ENCODE measurements around the gene RDX.

RDX gene

DNA sequence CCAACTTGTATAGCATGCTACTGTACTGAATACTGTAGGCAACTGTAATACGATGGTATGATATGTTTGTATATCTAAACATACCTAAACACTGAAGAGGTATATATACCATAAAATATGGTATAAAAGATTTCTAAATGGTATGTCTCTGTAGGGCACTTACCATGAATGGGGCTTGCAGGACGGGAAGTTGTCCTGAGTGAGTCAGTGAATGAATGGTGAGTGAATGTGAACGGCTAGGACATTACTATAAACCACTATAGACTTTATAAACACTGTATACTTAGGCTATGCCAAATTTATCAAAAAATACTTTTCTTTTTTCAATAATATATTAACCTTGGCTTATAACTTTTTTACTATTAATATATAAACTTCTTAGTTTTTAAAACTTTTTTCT, 136.4 kb downstream of the RDX start:
- Histone ChIP-seq H3K4me3 (ENCODE audit: low read length) (no peak overlapping the region), H3K9ac (ENCODE audit: low read depth, low read length) (no peak overlapping the region), H3K9me3 (ENCODE audit: insufficient read depth, low read depth, low read length) (no peaks in the 10 kb centered on the region), H3K4me1 (ENCODE audit: insufficient read depth, low read length) (no peaks in the 10 kb centered on the region), H3K27me3 (ENCODE audit: insufficient read depth, low read length) (no peaks in the 10 kb centered on the region), H3K36me3 (ENCODE audit: insufficient read depth, low read depth, low read length) (peaks cover 35% of the 10 kb centered on the region), H3K27ac (ENCODE audit: low read length) (no peak overlapping the region)

DNA sequence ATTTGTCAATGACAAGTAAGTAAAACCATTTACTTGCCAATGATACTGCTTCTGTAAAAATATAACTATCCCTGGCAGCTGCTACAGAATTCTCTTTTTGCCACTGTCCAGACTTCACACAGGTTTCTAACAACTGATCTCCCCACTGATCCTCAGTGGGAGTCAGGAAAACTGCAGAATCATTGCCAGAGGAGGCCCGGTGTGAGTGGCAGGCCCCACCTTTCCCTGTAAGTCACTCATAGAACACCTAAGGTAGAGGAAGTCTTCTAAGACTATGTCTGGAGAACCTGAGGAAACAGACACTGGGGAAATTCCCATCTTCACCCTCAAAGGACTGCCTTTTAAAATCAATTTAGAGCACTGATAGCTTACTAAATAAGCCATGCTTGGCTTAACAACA, 136.9 kb downstream of the RDX start:
- H3K36me3 ChIP-seq (ENCODE audit: insufficient read depth, low read depth, low read length), result peaks cover 29% of the 10 kb centered on the region
- H3K4me1 ChIP-seq (ENCODE audit: insufficient read depth, low read length), result no peaks in the 10 kb centered on the region
- no peaks in the 10 kb centered on the region for H3K9me3 ChIP-seq (ENCODE audit: insufficient read depth, low read depth, low read length)
- no peak overlapping the region for H3K27ac ChIP-seq (ENCODE audit: low read length)
- H3K4me3 ChIP-seq (ENCODE audit: low read length), result no peak overlapping the region
- H3K27me3 ChIP-seq (ENCODE audit: insufficient read depth, low read length), result no peaks in the 10 kb centered on the region
- H3K9ac ChIP-seq (ENCODE audit: low read depth, low read length), result no peak overlapping the region

GRCh38 chr11:110158317-110159200, 137.9 kb downstream of the RDX start:
- no peaks in the 10 kb centered on the region for H3K4me1 ChIP-seq (ENCODE audit: insufficient read depth, low read length)
- H3K27me3 ChIP-seq (ENCODE audit: insufficient read depth, low read length), result no peaks in the 10 kb centered on the region
- H3K36me3 ChIP-seq (ENCODE audit: insufficient read depth, low read depth, low read length), result peaks cover 23% of the 10 kb centered on the region; the same call in 1 of the 2 replicates
- H3K4me3 ChIP-seq (ENCODE audit: low read length), result no peak overlapping the region
- H3K9me3 ChIP-seq (ENCODE audit: insufficient read depth, low read depth, low read length), result no peaks in the 10 kb centered on the region
- H3K27ac ChIP-seq (ENCODE audit: low read length), result no peak overlapping the region
- no peak overlapping the region for H3K9ac ChIP-seq (ENCODE audit: low read depth, low read length)

DNA sequence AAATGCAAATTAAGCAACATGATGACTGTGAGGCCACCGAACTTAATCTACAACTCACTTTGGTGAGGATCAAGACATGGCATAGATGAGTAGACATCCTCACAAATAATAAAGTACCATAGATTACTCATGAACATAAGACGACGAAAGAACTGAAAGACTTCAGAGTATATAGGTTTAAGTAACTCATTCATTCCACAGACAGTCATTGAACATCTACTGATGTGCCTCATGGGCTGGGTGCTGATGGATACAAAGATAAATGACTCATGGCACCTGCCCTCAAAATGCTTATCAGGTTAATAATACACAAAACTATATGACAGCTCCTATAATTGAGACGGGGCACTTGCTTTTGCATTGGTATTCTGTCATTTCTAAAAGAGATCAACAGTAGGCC, 139.9 kb downstream of the RDX start:
- Histone ChIP-seq H3K4me3 (ENCODE audit: low read length) (no peak overlapping the region), H3K27me3 (ENCODE audit: insufficient read depth, low read length) (no peaks in the 10 kb centered on the region), H3K4me1 (ENCODE audit: insufficient read depth, low read length) (no peaks in the 10 kb centered on the region), H3K9ac (ENCODE audit: low read depth, low read length) (no peak overlapping the region), H3K9me3 (ENCODE audit: insufficient read depth, low read depth, low read length) (no peaks in the 10 kb centered on the region), H3K36me3 (ENCODE audit: insufficient read depth, low read depth, low read length) (peaks cover 17% of the 10 kb centered on the region; the same call in 1 of the 2 replicates), H3K27ac (ENCODE audit: low read length) (no peak overlapping the region)

DNA sequence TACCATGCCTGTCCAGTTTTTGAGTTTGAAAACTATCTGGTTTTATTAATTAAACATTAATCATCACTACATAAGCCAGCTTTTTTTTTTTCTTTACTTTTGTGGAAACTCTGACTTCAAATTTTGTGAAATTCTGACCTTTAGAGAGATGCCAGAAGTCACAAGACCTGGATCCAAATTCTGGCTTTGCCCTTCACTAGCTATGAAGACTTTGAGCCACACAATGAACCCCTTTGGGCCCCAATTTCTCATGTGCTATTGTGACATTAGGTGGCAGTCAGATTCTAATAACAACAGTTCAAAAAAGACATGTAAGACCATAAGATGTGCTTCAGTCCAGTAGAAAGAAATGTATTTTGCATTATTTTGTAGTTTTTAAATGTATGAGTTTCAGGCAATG, 142.9 kb downstream of the RDX start:
- Histone ChIP-seq H3K4me1 (ENCODE audit: insufficient read depth, low read length) (no peaks in the 10 kb centered on the region), H3K36me3 (ENCODE audit: insufficient read depth, low read depth, low read length) (no peaks in the 10 kb centered on the region; the same call in 1 of the 2 replicates), H3K4me3 (ENCODE audit: low read length) (no peak overlapping the region), H3K9me3 (ENCODE audit: insufficient read depth, low read depth, low read length) (no peaks in the 10 kb centered on the region), H3K27ac (ENCODE audit: low read length) (no peak overlapping the region), H3K27me3 (ENCODE audit: insufficient read depth, low read length) (no peaks in the 10 kb centered on the region), H3K9ac (ENCODE audit: low read depth, low read length) (no peak overlapping the region)

- Histone ChIP-seq H3K27ac (ENCODE audit: low read length) (no peak overlapping the region), H3K27me3 (ENCODE audit: insufficient read depth, low read length) (no peaks in the 10 kb centered on the region), H3K4me1 (ENCODE audit: insufficient read depth, low read length) (no peaks in the 10 kb centered on the region), H3K36me3 (ENCODE audit: insufficient read depth, low read depth, low read length) (no peaks in the 10 kb centered on the region; the same call in 1 of the 2 replicates), H3K9me3 (ENCODE audit: insufficient read depth, low read depth, low read length) (no peaks in the 10 kb centered on the region), H3K9ac (ENCODE audit: low read depth, low read length) (no peak overlapping the region), H3K4me3 (ENCODE audit: low read length) (no peak overlapping the region)
Observed at GRCh38 chr11:110152199-110152598, 144.2 kb downstream of the RDX start.

DNA sequence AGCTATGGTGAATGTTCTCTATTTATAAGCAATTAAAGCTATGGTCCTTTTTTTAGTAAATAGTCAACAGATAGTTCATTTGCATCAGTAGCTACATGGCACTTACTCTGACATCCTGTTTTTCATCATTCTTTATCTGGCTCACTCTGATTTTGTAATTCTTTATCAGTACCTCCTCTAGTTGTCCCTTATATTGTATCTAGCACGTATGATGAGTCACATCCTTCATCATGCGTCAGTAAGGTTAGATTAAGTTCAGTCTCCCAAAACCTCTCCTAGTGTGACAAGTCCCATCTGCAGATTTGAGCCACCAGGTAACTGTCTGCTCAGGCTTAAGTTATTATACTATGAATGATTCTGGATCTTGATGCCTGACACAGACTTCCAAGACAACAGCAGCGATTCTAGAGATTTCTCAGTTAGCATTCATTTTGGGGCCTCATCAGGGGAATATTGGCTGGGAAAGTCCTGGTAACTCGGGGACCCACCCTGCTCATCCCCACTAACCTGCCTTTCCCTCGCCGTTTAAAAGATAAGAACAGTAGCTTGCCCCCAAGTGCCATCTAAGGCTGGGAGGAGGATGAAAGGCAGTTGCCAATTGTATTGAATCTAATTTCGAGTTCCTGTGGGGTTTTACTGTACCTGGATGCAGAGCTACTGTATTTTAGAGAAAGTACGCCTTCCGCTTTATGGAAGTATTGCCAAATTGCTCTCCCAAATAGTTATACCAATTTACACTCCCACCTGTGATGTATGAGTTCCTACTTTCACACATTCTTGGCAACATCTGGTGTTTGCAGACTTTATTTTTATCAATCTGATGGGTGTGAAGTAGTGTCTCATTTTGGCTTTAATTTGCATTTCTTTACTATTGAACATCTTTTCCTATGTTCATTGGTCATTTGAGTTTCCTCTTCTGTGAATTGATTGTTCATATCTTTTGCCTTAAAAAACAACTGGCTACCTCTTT, 147.4 kb downstream of the RDX start:
- Histone ChIP-seq H3K36me3 (ENCODE audit: insufficient read depth, low read depth, low read length) (no peaks in the 10 kb centered on the region), H3K27me3 (ENCODE audit: insufficient read depth, low read length) (no peaks in the 10 kb centered on the region), H3K27ac (ENCODE audit: low read length) (no peak overlapping the region), H3K9me3 (ENCODE audit: insufficient read depth, low read depth, low read length) (no peaks in the 10 kb centered on the region), H3K4me3 (ENCODE audit: low read length) (no peak overlapping the region), H3K9ac (ENCODE audit: low read depth, low read length) (no peak overlapping the region), H3K4me1 (ENCODE audit: insufficient read depth, low read length) (no peaks in the 10 kb centered on the region)

DNA sequence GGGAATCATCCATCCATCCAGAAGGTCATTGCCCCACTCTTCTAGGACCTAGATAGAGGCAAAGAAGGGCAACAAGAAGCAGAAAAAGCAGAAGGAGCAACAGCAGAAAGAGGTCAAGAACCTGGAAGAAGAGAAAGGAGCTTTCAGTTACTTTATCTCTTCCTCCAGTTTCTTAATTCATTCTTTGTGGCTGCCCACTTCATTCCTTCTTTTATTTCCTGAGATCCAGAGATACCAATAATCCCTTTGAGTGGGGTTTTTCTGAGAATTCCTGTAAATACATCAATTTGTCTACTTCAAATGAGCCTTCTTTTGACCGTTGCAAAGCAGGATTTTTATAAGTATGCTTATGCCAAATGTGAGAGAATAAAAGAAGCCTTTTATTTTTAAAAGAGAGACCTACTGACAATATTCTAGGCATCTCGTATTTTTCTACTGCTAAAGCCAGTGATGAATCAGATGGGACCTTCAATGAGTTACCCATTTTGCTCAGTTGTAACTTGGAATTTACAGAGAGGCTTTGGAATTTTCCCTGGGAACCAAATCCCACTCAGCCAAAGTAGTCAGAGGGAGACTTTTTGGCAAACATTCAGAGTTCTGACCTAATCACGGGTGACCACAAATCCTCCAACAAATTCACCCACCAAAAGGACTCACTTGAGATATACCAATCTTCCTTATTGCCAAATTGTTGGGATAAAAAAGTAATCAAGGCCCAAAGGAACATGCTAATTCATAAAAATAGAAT, 148.3 kb downstream of the RDX start:
- H3K4me3 ChIP-seq (ENCODE audit: low read length), result no peak overlapping the region
- no peak overlapping the region for H3K27ac ChIP-seq (ENCODE audit: low read length)
- H3K27me3 ChIP-seq (ENCODE audit: insufficient read depth, low read length), result no peaks in the 10 kb centered on the region
- H3K4me1 ChIP-seq (ENCODE audit: insufficient read depth, low read length), result no peaks in the 10 kb centered on the region
- no peaks in the 10 kb centered on the region for H3K36me3 ChIP-seq (ENCODE audit: insufficient read depth, low read depth, low read length)
- no peaks in the 10 kb centered on the region for H3K9me3 ChIP-seq (ENCODE audit: insufficient read depth, low read depth, low read length)
- H3K9ac ChIP-seq (ENCODE audit: low read depth, low read length), result no peak overlapping the region

DNA sequence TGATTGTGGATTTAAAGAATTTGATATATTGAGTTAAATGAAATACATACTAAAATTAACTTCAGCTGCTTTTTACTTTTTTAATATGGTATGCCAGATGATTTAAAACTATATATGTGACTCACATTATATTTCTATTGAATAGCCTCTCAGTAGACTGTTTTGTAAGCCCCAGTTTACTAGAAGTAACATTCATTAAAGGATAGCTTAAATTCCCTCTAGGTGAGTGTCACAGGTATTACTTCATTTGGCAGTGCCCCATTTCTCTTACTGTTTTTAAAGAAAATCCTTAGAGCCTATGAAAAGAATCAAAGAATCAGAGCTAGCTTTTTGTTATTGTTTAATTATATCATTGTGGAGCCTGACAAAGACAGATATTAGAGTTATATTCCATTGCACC, 154.6 kb downstream of the RDX start:
- Histone ChIP-seq H3K9ac (ENCODE audit: low read depth, low read length) (no peak overlapping the region), H3K27ac (ENCODE audit: low read length) (no peak overlapping the region), H3K4me3 (ENCODE audit: low read length) (no peak overlapping the region), H3K4me1 (ENCODE audit: insufficient read depth, low read length) (no peaks in the 10 kb centered on the region), H3K9me3 (ENCODE audit: insufficient read depth, low read depth, low read length) (no peaks in the 10 kb centered on the region), H3K36me3 (ENCODE audit: insufficient read depth, low read depth, low read length) (no peaks in the 10 kb centered on the region), H3K27me3 (ENCODE audit: insufficient read depth, low read length) (no peaks in the 10 kb centered on the region)

GRCh38 chr11:110134110-110134509, 162.3 kb downstream of the RDX start:
- H3K27me3 ChIP-seq (ENCODE audit: insufficient read depth, low read length), result no peaks in the 10 kb centered on the region
- H3K36me3 ChIP-seq (ENCODE audit: insufficient read depth, low read depth, low read length), result no peaks in the 10 kb centered on the region
- H3K4me1 ChIP-seq (ENCODE audit: insufficient read depth, low read length), result peaks cover 30% of the 10 kb centered on the region
- no peak overlapping the region for H3K27ac ChIP-seq (ENCODE audit: low read length)
- H3K4me3 ChIP-seq (ENCODE audit: low read length), result no peak overlapping the region; the same call in 1 of the 2 replicates
- H3K9me3 ChIP-seq (ENCODE audit: insufficient read depth, low read depth, low read length), result no peaks in the 10 kb centered on the region
- no peak overlapping the region for H3K9ac ChIP-seq (ENCODE audit: low read depth, low read length)

GRCh38 chr11:110133160-110133559, 163.3 kb downstream of the RDX start:
- Histone ChIP-seq H3K36me3 (ENCODE audit: insufficient read depth, low read depth, low read length) (no peaks in the 10 kb centered on the region), H3K9me3 (ENCODE audit: insufficient read depth, low read depth, low read length) (no peaks in the 10 kb centered on the region), H3K4me1 (ENCODE audit: insufficient read depth, low read length) (peaks cover 38% of the 10 kb centered on the region), H3K27ac (ENCODE audit: low read length) (no peak overlapping the region), H3K27me3 (ENCODE audit: insufficient read depth, low read length) (no peaks in the 10 kb centered on the region), H3K9ac (ENCODE audit: low read depth, low read length) (no peak overlapping the region), H3K4me3 (ENCODE audit: low read length) (no peak overlapping the region)

All from iPS-20b (cell line).